ENCODE data around the gene KRT6C. TPM values are rescaled to one million over a fixed set of nuclear protein-coding genes. Genes with fewer than 3 reads are reported as not detected.

Gene KRT6C
- total RNA-seq: under 1 TPM in 2 of 8 experiments, not detected in 6; 0.38 to 0.71 TPM

DNA sequence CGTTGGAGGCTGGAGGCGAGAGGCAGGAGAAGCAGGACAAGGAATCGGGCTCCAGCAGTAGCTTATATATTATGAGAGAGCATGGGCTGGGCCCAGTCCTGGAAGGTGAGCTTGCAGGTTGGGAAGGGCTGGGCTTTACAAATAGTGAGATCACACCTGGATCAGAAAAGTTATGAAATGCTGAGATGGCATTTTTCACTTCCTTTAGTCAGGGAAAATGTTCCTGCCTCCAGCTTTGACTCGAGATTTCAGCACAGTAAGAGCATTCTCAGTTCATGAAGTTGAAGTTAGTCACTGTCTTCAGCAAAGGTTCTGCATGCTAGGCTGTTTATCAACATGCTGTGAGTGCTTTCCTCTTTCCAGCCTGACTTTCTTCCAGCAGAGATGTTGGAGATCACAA is at the start of gene KRT6C:
Gene KRT6C (minus strand): TSS at position 38 of the 400 bp plus-strand sequence. CDS start 68 bp downstream, outside the sequence.
- WGBS, 10 experiments: 14 to 84% (median 40%) methylated on average over 1 to 4 of the region's 4 CpGs; no CpG with 5 or more reads in 5 of the 10 experiments
- Histone ChIP-seq H3K4me3 (no peak within 1 kb of the TSS), H3K27ac (no peak within 1 kb of the TSS), H3K4me1 (replicated peaks in 1 of 2) (no peaks in the 10 kb centered on the region)
- ATAC-seq (replicated peaks in 6 of 8): no peak
- in situ Hi-C loops (cut with MboI; ENCODE audit: low pct_unique_long_range_greater_than_20kb in 2 of 9, low sequenced_read_pairs in 9 of 9, unreplicated experiment in 9 of 9): no loop called here

DNA sequence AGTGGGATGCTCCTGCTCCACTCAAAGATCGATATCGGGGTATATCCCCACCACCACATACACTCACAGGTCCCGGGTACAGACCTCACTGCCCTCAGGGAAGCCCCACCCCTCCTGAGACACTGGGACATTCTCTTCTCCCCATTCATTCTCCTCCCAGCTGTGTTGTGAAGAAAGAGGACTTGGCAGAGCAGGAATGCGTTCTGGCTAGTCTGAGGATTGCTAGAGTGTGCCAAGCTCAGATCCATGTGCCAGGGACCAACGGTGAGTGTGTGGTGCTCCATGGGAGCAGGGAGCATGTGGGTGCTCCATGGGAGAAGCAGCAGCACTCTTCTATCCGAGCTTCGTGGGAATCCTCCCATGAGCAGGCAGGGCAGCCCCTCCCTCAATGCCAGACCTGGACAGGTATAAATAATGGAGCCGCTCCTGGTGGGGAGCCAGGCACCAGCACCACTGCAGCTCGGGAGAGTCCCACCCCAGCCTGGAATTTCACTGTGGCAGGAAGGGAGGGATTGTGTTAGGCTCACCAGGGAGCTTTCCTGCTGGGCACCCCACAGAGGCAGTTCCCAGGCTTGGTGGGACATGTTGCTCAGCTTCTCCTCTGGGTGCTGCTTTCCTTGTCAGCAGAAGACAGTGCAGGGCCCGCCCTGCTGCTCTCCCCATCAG is 48.9 kb upstream of the KRT6C start:
- ATAC-seq (replicated peaks in 6 of 8): peak in 1 of 8 experiments; percentile 7
- in situ Hi-C loops (cut with MboI; ENCODE audit: low pct_unique_long_range_greater_than_20kb in 2 of 9, low sequenced_read_pairs in 9 of 9, unreplicated experiment in 9 of 9): no loop called here
- H3K27ac ChIP-seq: no peak overlapping the region
- H3K4me1 ChIP-seq (replicated peaks in 1 of 2): no peaks in the 10 kb centered on the region
- 14 to 90% (median 60%) methylated on average over 1 to 6 of the region's 10 CpGs; no CpG with 5 or more reads in 6 of the 10 experiments for WGBS, 10 experiments
- no peak overlapping the region for H3K4me3 ChIP-seq

DNA sequence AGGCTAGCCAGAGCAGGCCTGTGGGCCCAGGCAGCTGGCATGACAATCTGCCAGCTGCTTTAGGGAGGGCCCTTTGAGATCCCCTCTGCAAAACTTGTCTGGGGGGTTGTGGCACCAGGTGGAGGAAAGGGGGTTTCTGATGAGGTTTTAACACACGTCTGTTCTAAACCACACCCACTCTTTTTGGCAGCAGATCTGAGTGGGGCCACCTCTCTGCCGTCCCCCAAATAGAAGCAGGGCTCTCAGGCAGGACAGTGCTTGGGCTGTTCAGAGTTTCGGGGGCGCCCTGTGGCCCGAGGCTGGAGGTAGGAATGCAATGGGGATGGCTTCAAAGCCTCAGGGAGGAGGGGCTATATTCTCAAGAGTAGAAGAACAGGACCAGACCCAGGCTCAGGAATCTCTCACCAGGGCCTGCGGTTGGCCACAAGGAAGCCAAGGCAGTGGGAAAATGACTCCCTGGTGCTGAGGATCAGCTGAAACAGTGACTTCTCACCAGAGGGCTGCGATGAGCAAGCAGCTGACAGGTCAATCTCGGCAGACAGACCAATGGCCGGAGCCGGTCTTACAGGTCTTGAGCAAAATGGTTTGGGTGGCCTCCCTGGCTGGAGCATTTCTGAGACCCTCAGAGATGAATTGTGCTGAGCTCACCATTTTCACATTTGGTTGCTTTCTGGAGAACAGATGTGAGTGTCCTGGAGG is 48.1 kb upstream of the KRT6C start:
- H3K27ac ChIP-seq: no peak overlapping the region
- in situ Hi-C loops (cut with MboI; ENCODE audit: low pct_unique_long_range_greater_than_20kb in 2 of 9, low sequenced_read_pairs in 9 of 9, unreplicated experiment in 9 of 9): no loop called here
- WGBS, 10 experiments: 31 to 90% (median 79%) methylated on average over 1 to 5 of the region's 10 CpGs; no CpG with 5 or more reads in 4 of the 10 experiments
- no peak overlapping the region for H3K4me3 ChIP-seq
- H3K4me1 ChIP-seq (replicated peaks in 1 of 2): no peaks in the 10 kb centered on the region
- ATAC-seq (replicated peaks in 6 of 8): no peak

DNA sequence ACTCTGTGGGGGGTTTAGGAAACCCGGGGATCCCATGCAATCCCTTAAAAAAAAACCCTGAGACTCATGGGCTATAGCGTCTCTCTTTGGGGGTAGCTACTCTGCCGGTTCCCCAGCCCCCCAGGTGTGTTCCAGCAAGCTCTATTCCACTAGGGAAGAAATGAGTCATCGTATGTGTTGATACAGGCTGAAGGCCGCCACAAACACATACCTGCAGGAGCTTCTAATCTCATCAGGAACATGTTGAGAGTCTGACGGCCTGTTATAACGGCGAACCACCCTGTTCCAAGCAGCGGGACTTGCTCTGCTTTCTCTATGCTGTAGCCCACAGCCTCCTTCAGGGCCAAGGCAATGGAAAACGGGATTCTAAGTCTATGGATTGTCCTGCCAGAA is 47.6 kb upstream of the KRT6C start:
- in situ Hi-C loops (cut with MboI; ENCODE audit: low pct_unique_long_range_greater_than_20kb in 2 of 9, low sequenced_read_pairs in 9 of 9, unreplicated experiment in 9 of 9): no loop called here
- no peak for ATAC-seq (replicated peaks in 6 of 8)
- no peak overlapping the region for H3K4me3 ChIP-seq
- no peak overlapping the region for H3K27ac ChIP-seq
- WGBS, 10 experiments: 40 to 78% (median 76%) methylated on average over 1 to 7 of the region's 10 CpGs; no CpG with 5 or more reads in 5 of the 10 experiments
- no peaks in the 10 kb centered on the region for H3K4me1 ChIP-seq (replicated peaks in 1 of 2)

DNA sequence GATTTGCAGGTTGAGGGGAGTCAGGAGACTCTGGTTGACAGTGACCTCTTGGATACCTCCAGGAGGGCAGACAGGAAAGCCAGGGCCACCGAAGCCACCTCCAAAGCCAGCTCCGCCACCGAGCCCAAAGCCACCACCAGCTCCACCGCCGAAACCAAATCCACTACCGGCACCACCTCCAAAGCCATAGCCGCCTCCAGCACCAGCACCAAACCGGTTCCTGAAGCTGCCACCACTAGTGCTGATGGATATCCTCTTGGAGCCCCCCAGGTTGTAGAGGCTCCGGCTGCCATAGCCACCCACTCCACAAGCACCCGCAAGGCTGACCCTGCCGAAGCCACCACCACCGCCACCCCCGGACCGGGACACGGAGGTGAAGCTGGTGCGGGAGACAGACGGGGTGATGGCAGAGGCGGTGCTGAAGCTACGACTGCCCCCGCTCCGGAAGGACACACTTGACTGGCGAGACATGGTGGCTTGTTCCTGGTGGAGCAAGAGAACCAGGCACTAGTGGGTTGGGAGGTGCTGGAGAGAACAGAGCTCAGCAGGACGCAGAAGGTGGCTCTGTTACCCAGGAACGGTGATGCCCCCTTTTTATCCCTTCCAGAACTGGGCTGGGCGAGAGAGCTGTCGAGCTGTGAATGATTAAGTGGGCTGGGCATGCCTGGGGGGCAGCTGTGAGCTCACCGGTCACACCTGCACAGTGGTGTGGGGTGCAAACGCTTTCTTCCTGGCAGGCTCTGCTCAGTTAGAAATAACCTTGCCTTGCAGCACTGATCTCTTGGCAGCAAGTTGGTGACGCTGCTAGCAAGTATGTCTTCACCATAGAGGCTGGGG is 46.4 kb upstream of the KRT6C start, which contains the start of gene KRT5:
Gene KRT5 (minus strand): TSS at position 569 of the 837 bp plus-strand sequence. CDS start 98 bp downstream, at position 471.
- Histone ChIP-seq H3K4me1 (replicated peaks in 1 of 2) (no peaks in the 10 kb centered on the region), H3K27ac (no peak within 1 kb of the TSS), H3K4me3 (no peak within 1 kb of the TSS)
- 58 to 93% (median 90%) methylated on average over 2 to 14 of the region's 29 CpGs; no CpG with 5 or more reads in 5 of the 10 experiments for WGBS, 10 experiments
- no peak for ATAC-seq (replicated peaks in 6 of 8)
- in situ Hi-C loops (cut with MboI; ENCODE audit: low pct_unique_long_range_greater_than_20kb in 2 of 9, low sequenced_read_pairs in 9 of 9, unreplicated experiment in 9 of 9): no loop called here

DNA sequence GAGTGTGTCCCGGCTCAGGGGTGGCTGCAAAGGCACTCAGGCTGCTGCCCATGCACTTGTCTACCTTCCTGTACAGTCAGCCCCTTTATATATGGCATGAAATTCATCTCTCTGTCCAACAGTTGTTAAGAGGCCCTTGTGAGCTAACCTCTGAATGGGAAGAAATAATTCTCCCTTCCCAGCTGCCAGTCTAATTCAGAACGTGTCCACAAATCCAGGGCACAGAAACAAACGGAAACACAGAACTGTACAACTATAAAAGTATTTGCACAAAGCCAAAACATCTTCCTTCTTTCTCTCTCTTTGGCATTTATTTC is 45.7 kb upstream of the KRT6C start:
- H3K4me3 ChIP-seq: no peak overlapping the region
- in situ Hi-C loops (cut with MboI; ENCODE audit: low pct_unique_long_range_greater_than_20kb in 2 of 9, low sequenced_read_pairs in 9 of 9, unreplicated experiment in 9 of 9): no loop called here
- no peaks in the 10 kb centered on the region for H3K4me1 ChIP-seq (replicated peaks in 1 of 2)
- WGBS, 10 experiments: 21 to 92% (median 74%) methylated on average over 1 to 3 of the region's 3 CpGs; no CpG with 5 or more reads in 4 of the 10 experiments
- ATAC-seq (replicated peaks in 6 of 8): no peak
- H3K27ac ChIP-seq: no peak overlapping the region

DNA sequence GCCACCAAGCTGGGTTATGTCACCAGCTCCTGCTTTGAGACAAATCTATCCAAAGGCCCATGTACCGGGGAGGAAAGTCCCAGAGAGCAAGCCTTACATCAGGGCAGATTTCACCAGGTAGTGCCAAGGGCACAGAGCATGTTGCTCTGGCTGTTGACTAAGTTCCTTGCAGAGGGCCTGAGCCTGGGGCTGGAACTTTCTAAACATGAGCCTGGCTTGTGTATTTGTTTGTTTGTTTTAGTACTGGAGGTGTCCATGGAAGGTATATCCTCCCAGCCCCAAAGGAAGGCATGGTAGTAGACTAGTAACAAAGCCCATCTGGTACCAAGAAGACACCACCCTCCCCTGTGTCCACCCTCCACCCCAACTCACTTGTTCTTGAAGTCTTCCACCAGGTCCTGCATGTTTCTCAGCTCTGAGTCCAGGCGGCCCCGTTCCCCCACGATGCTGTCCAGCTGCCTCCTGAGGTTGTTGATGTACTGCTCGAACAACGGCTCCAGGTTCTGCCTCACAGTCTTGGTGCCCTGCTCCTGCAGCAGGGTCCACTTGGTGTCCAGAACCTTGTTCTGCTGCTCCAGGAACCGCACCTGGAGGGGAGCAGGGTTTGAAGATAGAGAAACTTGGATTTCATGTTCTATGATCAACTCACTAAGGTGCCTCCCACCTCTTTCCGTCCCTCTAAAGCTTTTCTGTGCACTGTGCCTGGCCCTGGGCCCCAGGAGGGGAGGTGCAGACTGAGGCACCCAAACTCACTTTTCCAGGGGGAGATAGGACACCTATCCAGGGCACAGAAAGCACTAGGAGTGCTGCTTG is 45.2 kb upstream of the KRT6C start:
- no peak for ATAC-seq (replicated peaks in 6 of 8)
- no peak overlapping the region for H3K27ac ChIP-seq
- no peaks in the 10 kb centered on the region for H3K4me1 ChIP-seq (replicated peaks in 1 of 2)
- 67 to 100% (median 83%) methylated on average over 1 to 2 of the region's 8 CpGs; no CpG with 5 or more reads in 3 of the 10 experiments for WGBS, 10 experiments
- in situ Hi-C loops (cut with MboI; ENCODE audit: low pct_unique_long_range_greater_than_20kb in 2 of 9, low sequenced_read_pairs in 9 of 9, unreplicated experiment in 9 of 9): no loop called here
- no peak overlapping the region for H3K4me3 ChIP-seq

DNA sequence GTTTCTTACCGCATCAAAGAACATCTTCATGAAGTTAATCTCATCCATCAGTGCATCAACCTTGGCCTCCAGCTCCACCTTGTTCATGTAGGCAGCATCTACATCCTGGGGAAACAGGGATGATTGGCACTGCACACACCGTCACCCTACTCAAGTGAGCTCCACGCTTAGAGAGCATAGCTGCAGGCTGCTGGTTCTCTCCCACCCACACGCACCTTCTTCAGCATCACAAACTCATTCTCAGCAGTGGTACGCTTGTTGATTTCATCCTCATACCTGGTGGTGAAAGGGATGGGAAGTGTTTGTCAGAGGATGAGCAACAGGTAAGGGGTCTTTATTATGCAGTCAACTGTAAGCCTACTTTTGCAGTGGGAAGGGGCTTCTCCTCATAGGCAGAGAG is 44.3 kb upstream of the KRT6C start:
- in situ Hi-C loops (cut with MboI; ENCODE audit: low pct_unique_long_range_greater_than_20kb in 2 of 9, low sequenced_read_pairs in 9 of 9, unreplicated experiment in 9 of 9): no loop called here
- no peak overlapping the region for H3K27ac ChIP-seq
- no peak for ATAC-seq (replicated peaks in 6 of 8)
- H3K4me3 ChIP-seq: no peak overlapping the region
- no peaks in the 10 kb centered on the region for H3K4me1 ChIP-seq (replicated peaks in 1 of 2)
- WGBS, 10 experiments: 80 to 100% (median 96%) methylated on average over 1 to 5 of the region's 5 CpGs; no CpG with 5 or more reads in 3 of the 10 experiments

DNA sequence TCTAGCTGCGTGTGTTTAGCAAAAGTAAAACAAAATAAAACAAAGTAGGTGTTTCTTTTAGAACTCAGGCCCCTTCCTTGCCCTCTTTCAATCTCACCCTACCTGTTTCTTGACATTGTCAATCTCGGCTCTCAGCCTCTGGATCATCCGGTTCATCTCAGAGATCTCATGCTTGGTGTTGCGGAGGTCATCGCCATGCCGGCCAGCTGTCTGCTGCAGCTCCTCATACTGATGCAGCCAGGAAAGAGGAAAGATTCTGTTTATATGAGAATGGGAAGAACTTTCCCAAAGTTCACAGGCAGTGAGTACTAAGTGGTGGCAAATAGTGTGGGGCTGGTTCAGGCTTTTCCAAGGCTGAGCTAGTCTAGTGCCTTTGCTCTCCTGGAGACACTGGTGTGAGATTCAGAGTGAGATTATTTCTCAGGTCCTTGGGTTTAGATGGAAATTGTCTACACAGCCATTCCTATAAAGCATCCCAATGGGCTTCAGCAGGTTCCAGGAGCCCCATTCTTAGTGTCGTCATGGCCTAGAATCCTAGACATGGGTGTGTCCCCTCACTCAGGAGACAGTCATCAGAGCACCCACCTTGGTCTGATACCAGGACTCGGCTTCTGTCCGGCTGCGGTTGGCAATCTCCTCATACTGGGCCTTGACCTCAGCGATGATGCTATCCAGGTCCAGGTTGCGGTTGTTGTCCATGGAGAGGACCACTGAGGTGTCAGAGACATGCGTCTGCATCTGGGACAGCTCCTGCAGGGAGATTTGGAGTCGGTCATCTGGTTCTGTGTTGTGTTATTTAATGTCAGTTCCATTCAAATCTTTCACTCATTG is 43.6 kb upstream of the KRT6C start:
- ATAC-seq (replicated peaks in 6 of 8): no peak
- H3K27ac ChIP-seq: no peak overlapping the region
- in situ Hi-C loops (cut with MboI; ENCODE audit: low pct_unique_long_range_greater_than_20kb in 2 of 9, low sequenced_read_pairs in 9 of 9, unreplicated experiment in 9 of 9): no loop called here
- H3K4me3 ChIP-seq: no peak overlapping the region
- WGBS, 10 experiments: 73 to 100% (median 86%) methylated on average over 1 to 8 of the region's 14 CpGs; no CpG with 5 or more reads in 4 of the 10 experiments
- H3K4me1 ChIP-seq (replicated peaks in 1 of 2): no peaks in the 10 kb centered on the region

DNA sequence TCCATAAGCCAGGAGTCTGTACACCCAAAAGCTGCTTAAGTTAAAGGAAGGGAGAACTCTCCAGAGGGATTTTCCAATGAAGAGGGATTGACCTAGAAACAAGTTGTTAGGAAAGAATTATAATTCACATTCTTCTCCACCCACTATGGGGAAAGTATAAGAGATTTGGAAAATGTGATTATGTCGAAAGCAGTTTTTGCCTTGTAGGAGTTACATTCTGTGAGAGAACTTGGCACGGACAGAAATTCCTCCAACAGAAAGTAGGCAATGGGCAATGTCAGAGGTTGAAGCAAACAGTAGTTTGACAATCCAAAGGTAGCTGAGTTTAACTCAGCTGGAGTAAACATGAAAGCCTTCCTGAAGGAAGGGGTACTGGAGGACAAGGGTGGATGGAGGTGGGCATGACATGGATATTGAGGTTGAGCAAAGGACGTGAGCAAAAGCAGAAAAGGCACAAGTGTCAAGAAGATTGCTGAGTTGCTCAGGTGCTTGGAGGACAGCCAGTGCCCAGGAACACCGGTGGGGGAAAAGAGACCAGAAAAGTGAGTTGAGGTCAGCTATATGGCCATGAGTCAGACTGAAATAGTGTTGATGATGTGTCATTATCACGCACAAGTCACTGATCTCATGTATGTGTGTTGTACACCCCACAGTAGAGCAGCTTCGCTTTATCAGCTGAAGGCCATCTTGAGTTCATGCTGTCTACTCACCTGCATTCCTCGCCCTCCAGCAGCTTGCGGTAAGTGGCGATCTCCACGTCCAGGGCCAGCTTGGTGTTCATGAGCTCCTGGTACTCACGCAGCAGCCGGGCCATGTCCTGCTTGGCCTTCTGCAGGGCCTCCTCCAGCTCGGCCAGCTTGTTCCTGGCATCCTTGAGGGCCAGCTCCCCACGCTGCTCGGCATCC is 42.6 kb upstream of the KRT6C start:
- no peak overlapping the region for H3K27ac ChIP-seq
- in situ Hi-C loops (cut with MboI; ENCODE audit: low pct_unique_long_range_greater_than_20kb in 2 of 9, low sequenced_read_pairs in 9 of 9, unreplicated experiment in 9 of 9): no loop called here
- no peak overlapping the region for H3K4me3 ChIP-seq
- no peak for ATAC-seq (replicated peaks in 6 of 8)
- WGBS, 10 experiments: 4 to 94% (median 68%) methylated on average over 1 to 11 of the region's 15 CpGs
- H3K4me1 ChIP-seq (replicated peaks in 1 of 2): no peaks in the 10 kb centered on the region

DNA sequence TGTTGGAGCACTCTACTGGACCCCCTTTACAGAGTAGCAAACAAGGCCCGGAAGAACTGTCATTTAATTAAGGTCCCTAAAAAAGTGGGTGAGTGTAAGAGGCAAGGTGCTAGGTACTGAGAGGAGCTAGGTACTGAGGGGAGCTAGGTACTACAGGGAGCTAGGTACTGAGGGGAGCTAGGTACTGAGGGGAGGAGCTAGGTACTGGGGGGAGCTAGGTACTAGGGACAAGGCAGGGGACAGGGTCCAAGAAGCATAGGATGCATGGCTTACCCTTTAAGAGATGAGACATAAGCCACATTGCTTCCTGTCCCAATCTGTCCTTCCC is 41.7 kb upstream of the KRT6C start:
- no peak for ATAC-seq (replicated peaks in 6 of 8)
- in situ Hi-C loops (cut with MboI; ENCODE audit: low pct_unique_long_range_greater_than_20kb in 2 of 9, low sequenced_read_pairs in 9 of 9, unreplicated experiment in 9 of 9): no loop called here
- no peak overlapping the region for H3K4me3 ChIP-seq
- H3K27ac ChIP-seq: no peak overlapping the region
- 20 to 100% (median 80%) methylated on average over 1 of the region's 1 CpG; no CpG with 5 or more reads in 5 of the 10 experiments for WGBS, 10 experiments
- H3K4me1 ChIP-seq (replicated peaks in 1 of 2): no peaks in the 10 kb centered on the region
